MCF 10A (cell line): ENCODE results near the gene NT5DC2. TPM values are rescaled to one million over a fixed set of nuclear protein-coding genes. Genes with fewer than 3 reads are reported as not detected.

ENCODE experiments used
- BruUV-seq: library from RNA; stranded (reverse); fragments of 400-500 nt; replicated peaks from 2 replicates; lab custom pipeline; 2021; lab: Mats Ljungman, UMichigan
- CTCF ChIA-PET: fragments of 300-600 bp; sonication (Branson Sonifier 250); formaldehyde crosslinking; extraction: SDS; loops from one replicate; lab custom pipeline; 2021; ENCODE audit warnings: antibody characterized with exemption, inconsistent platforms; lab: Yijun Ruan, JAX
- POLR2A ChIA-PET: fragments of 300-600, 350-650 bp; sonication (Branson Sonifier 250); formaldehyde crosslinking; extraction: SDS; loops from one replicate; lab custom pipeline; 2020; ENCODE audit warnings: antibody characterized with exemption, inconsistent platforms; lab: Yijun Ruan, JAX
- DNase-seq: peaks from one replicate; pipeline ENCODE4 v3.0.0-alpha.2; 2018; ENCODE audit not compliant: unreplicated experiment
- H3K27ac Mint-ChIP-seq: one replicate; pipeline ENCODE4 v1.8.0; 2022; ENCODE audit warnings: mild to moderate bottlenecking, low read depth, mixed read lengths; ENCODE audit not compliant: unreplicated experiment
- H3K27me3 Mint-ChIP-seq: one replicate; pipeline ENCODE4 v1.8.0; 2022; ENCODE audit warnings: mixed read lengths; ENCODE audit not compliant: insufficient read depth, unreplicated experiment
- H3K36me3 Mint-ChIP-seq: one replicate; pipeline ENCODE4 v1.8.0; 2022; ENCODE audit warnings: mild to moderate bottlenecking, moderate library complexity, mixed read lengths; ENCODE audit not compliant: insufficient read depth, unreplicated experiment
- H3K4me1 Mint-ChIP-seq: one replicate; pipeline ENCODE4 v1.8.0; 2022; ENCODE audit warnings: mixed read lengths; ENCODE audit not compliant: insufficient read depth, unreplicated experiment
- H3K4me3 Mint-ChIP-seq: one replicate; pipeline ENCODE4 v1.8.0; 2022; ENCODE audit warnings: mild to moderate bottlenecking, moderate library complexity, mixed read lengths; ENCODE audit not compliant: unreplicated experiment
- H3K9me3 Mint-ChIP-seq: one replicate; pipeline ENCODE4 v1.8.0; 2022; ENCODE audit warnings: mixed read lengths; ENCODE audit not compliant: unreplicated experiment
- CTCF ChIP-seq: fragments of 200-600 bp; IDR thresholded peaks from one replicate; pipeline ENCODE4 v1.8.0; 2022; ENCODE audit warnings: antibody characterized with exemption, mild to moderate bottlenecking; ENCODE audit not compliant: unreplicated experiment
- intact Hi-C: fragments of 100-400 bp; cut with micrococcal nuclease; formaldehyde crosslinking; loops from 2 replicates; pipeline ENCODE4 v1.14.1; 2022
- total RNA-seq: library from RNA; stranded (reverse); gene quantifications from 2 replicates; pipeline ENCODE4 v1.2.3, GENCODE V29; 2022

NT5DC2 gene
- total RNA-seq, 1 experiment from 2014 or later, result 28.9 TPM

- ChIA-PET CTCF (no interaction called here), POLR2A (interaction anchor here (0.5 kb wide), 1 partner anchor 12 kb away, joined by 3 read pairs; no protein-coding TSS in a partner anchor)
- no peak for DNase-seq
- Mint-ChIP-seq H3K36me3 (peaks cover 38% of the 10 kb centered on the region), H3K27ac (no peak overlapping the region), H3K27me3 (no peaks in the 10 kb centered on the region), H3K9me3 (no peaks in the 10 kb centered on the region), H3K4me3 (no peak overlapping the region), H3K4me1 (no peaks in the 10 kb centered on the region)
- intact Hi-C loops, result no loop called here
- no TSS peak for BruUV-seq
- no peak for TF ChIP-seq CTCF
Observed at GRCh38 chr3:52480768-52481715, 52.6 kb downstream of the NT5DC2 start.

- TF ChIP-seq CTCF, result no peak
- Mint-ChIP-seq H3K27ac (no peak overlapping the region), H3K4me1 (no peaks in the 10 kb centered on the region), H3K27me3 (no peaks in the 10 kb centered on the region), H3K4me3 (no peak overlapping the region), H3K9me3 (no peaks in the 10 kb centered on the region), H3K36me3 (peaks cover 47% of the 10 kb centered on the region)
- intact Hi-C loops, result loop anchor here (10.0 kb wide), 1 partner anchor 55 kb away; the partner anchor contains the start of genes NT5DC2 and UQCC5
- POLR2A ChIA-PET, result no interaction called here
- CTCF ChIA-PET, result interaction anchor here (0.7 kb wide), 1 partner anchor 12 kb away, joined by 3 read pairs; no protein-coding TSS in a partner anchor
- DNase-seq, result no peak
- no TSS peak for BruUV-seq
Observed at GRCh38 chr3:52479877-52480575, 53.6 kb downstream of the NT5DC2 start.

GRCh38 chr3:52479037-52479876 is 54.4 kb downstream of the NT5DC2 start:
- Mint-ChIP-seq H3K4me3 (no peak overlapping the region), H3K36me3 (peaks cover 55% of the 10 kb centered on the region), H3K27me3 (no peaks in the 10 kb centered on the region), H3K9me3 (no peaks in the 10 kb centered on the region), H3K27ac (no peak overlapping the region), H3K4me1 (no peaks in the 10 kb centered on the region)
- CTCF ChIA-PET, result interaction anchor here (0.7 kb wide), 1 partner anchor 11 kb away, joined by 3 read pairs; no protein-coding TSS in a partner anchor
- intact Hi-C loops, result loop anchor here (10.0 kb wide), 1 partner anchor 56 kb away; the partner anchor contains the start of genes NT5DC2 and UQCC5
- no TSS peak for BruUV-seq
- POLR2A ChIA-PET, result interaction anchor here (0.5 kb wide), 1 partner anchor 287 kb away, joined by 3 read pairs; no protein-coding TSS in a partner anchor
- no peak for DNase-seq
- TF ChIP-seq CTCF, result no peak
